HG02885 (cell line): ENCODE results near the gene HPN.
"Not testable (repeated sequence)": the region's sequence is repeated elsewhere in the genome, so short reads cannot be mapped to it uniquely, and the experiment has no call there.

Source experiments
- ATAC-seq: cut with Tn5 transposase; IDR thresholded peaks from one replicate; pipeline ENCODE4 v1.9.1; 2021; ENCODE audit warnings: mild to moderate bottlenecking; ENCODE audit not compliant: unreplicated experiment, poor library complexity

Gene HPN

DNA sequence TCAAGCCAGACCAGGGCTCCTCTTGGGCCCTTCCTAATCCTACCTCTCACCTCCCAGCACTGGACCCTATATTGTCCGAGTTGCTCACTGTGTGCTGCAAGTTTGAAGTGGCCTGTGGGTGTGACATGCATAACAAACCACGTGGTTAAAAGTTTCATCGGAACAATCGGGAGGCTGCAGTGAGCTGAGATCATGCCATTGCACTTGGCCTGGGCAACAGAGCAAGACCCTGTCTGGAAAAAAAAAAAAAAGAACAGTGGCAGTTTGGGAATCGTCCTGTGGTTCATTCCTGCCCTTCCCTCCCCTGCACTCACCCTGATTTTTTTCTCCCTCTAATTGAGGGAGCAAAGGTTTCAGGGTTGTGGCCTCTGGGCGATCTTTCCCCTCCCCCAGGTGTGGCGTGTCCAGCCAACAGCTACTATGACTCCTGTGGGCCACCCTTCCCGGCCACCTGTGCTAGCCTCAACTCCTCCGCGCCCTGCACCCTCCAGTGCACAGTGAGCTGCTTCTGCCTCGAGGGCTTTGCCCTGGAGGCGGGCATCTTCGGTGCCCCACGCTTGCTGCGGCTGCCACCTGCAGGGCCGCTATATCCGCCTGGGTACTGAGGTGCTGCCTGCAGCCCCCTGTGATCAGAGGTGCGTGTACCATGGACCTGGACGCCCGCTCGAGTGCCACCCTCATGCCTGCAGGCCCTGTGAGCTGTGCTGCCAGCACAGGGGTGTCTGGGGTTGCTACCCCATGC, 57.8 kb downstream of the HPN start:
- ATAC-seq, result no peak

DNA sequence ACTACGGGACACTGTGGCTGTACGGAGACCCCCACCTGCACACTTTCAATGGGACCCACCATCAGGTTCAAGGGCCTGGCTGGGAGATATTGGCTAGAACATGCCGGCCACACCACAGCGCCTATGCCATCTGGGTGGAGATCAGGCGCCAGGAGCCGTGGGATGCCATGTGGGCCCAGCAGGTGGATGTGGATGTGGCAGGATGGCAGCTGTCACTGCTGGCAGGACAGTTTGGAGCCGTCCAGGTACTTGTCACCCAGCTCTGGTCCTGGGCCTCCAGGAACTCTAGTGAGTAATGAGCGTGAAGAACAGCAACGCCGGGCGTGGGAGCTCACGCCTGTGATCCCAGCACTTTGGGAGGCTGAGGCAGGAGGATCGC, 58.4 kb downstream of the HPN start:
- no peak for ATAC-seq

DNA sequence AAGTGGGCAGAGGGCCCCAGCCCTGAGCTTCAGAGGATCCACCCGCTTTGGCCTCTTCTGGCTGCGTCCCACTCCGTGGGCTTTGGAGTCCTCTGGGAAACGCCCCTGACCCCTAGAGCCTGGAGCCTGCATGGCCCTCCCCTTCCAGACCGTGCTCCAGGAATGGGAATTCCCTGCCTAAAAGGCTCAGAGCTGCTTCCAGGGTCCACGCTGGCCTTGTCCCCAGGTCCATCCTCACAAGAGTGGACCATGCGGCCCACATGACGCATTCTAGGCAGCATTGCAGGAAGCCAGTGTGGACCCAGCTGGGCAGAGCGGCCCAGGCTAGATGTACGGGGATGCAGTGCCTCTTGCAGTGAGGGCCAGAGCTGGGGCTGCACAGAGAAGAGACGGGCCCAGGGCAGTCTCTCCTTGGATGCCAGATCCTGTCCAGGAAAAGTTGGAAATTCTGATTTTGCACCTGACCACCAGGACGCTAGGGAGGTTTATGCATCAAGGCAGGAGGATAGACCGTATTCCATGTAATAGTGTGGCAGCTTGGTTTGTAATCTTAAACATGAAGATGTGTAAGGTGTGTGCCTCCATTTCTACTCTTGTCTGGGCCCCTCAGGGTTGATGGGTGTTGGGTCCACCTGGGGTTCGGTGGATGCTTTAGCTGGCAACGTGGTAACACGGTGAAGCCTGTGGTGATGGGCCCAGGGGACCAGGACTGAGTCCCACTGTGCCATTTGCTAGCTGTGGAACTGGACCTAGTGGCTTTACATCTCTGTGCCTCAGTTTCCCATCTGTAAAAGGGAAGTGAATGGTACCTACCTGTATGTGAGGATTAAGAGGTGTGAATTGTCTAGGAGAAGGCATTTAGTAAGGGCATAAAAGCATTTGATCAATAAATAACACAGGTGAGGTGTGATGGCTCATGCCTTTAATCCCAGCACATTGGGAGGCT, 59.3 kb downstream of the HPN start:
- no peak for ATAC-seq

DNA sequence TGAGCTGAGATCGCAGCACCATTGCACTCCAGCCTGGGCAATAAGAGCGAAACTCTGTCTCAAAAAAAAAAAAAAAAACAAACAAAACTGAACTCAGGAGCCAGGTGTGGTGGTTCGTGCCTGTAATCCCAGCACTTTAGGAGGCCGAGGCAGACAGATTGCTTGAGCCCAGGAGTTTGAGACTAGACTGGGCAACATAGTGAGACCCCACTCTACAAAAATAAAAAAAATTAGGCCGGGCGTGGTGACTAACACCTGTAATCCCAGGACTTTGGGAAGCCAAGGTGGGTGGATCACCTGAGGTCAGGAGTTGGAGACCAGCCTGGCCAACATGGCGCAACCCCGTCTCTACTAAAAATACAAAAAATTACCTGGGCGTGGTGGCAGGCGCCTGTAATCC, 60.4 kb downstream of the HPN start:
- ATAC-seq, result not testable (repeated sequence)

GRCh38 chr19:35103614-35104013, 62.1 kb downstream of the HPN start:
- ATAC-seq, result not testable (repeated sequence)

- ATAC-seq, result no peak
These were observed 62.8 kb downstream of the HPN start for GRCh38 chr19:35104361-35104760.

- ATAC-seq, result no peak
These were observed 63.5 kb downstream of the HPN start for GRCh38 chr19:35105047-35105410.

DNA sequence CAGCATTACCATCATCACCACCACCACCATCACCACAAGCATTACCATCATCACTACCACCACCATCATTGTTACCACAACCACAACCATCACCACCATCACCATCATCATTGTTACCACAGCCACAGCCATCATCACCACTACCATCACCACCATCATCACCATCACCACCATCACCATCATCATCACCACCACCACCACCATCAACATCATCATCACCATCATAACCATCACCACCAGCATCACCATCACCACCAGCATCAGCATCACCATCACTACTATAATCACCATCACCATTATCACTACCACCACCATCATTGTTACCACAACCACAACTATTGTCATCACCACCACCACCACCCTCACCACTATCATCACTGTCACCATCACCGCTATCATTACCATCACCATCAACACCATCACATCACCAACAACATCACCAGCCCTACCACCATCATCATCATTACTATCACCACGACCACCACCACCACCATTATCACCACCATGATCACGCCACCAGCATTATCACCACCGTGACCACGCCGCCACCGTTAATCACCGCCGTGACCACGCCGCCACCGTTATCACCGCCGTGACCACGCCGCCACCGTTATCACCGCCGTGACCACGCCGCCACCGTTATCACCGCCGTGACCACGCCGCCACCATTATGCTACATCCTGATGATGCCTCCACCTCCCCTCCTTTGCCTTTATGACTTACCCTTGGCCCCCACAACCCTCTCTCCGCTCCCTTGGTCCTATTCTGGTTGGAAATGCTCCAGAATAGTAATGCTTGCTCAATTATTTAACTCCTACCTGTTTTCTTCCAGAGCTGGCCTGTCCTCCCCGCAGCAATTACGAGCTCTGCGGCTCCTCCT, 64.1 kb downstream of the HPN start:
- no peak for ATAC-seq

- ATAC-seq, result no peak
These were observed 64.7 kb downstream of the HPN start for GRCh38 chr19:35106291-35106583.

DNA sequence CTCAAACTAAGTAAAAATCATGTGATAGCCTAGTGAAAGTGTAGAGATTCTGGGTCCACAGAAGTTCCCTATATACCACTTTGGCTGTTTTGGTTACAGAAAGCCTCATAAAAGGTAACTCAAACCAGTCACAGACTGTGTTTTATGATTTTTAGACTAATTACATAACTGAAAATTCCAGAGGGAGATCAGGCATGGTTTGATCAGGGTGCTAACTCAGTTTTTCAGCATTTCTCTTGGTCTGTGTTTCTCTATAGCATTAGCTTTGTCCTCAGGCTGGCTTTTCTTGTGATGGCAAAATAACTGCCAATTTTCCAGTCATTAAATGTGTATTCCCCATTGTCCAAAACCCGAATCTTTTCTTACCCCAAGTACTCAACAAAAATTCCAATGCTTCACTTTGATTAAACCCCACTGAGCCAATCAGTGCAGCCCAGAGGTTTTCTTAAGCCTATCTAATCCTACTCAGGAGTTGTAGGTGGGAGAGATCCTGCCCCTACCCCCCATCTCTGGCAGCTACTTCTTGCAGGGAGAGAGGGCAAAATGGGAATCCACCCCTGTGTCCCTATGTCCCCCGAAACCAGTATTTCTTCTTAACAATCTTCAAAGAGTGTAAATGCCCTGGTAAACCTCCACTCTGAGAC, 65.5 kb downstream of the HPN start:
- ATAC-seq, result no peak

DNA sequence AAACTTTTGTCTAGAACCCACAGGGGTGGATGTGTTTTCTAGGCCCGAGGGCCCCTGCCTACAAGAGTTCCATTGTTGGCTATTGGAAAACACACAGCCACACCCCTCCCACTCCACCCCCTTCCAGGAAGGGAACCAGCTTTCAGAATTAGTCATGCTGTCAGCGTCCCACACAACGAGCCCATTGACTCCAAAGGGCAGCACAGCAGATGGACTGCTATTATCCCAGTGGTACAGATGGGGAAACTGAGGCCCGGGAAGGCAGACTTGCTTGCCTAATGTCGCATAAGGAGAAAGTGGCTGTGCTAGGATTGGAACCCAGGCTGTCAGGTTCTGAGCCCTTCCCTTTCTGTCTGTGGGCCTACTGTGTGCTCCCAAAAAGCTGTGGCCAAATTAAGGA, 66.0 kb downstream of the HPN start:
- ATAC-seq, result no peak

DNA sequence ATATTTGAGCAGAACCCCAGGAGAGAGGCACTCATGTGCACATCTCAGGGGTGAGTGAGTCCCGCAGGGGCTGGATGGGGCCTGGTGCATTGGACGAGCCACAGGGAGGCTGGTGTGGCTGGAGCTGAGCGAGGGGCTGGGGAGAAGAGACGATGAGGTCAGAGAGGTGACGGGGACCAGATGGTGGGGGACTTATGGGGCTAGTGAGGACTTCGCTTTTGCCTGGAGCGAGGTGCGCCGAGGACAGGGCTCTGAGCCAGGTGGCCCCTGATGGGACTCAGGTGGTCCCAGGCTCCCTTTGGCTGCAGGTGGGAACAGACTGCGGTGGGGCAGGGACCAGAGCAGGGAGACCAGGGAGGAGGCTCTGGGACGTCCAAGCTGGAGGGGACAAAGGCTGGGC, 67.2 kb downstream of the HPN start:
- no peak for ATAC-seq

DNA sequence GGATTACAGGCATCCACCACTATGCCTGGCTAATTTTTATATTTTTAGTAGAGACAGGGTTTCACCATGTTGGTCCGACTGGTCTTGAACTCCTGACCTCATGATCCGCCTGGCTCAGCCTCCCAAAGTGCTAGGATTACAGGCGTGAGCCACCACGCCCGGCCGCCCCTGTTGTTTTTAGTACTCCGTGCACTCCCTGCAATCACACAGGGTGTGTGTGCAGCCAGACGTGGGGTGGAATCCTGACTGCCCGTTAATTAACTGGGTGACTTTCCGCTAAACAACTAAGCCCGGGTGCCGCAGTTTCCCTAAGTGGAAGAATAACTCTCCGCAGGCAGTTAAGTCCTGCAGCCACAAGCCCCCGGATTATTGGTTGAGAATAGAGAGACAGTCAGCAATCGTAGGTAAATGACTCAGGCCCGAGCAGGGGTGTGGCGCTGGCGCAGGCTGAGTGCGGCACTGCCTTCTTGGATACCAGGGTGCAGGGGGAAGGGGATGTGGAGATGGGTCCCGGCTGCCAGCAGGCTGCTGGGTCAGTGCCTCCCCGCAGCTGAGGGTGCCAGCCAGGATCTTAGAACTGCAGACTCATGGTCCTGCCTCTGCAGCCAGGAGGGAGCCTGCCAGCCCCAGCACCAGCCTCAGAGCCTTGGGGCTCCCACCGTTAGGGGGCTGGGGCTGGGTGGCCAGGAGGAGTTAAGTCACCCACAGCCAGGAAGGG, 68.0 kb downstream of the HPN start:
- no peak for ATAC-seq

DNA sequence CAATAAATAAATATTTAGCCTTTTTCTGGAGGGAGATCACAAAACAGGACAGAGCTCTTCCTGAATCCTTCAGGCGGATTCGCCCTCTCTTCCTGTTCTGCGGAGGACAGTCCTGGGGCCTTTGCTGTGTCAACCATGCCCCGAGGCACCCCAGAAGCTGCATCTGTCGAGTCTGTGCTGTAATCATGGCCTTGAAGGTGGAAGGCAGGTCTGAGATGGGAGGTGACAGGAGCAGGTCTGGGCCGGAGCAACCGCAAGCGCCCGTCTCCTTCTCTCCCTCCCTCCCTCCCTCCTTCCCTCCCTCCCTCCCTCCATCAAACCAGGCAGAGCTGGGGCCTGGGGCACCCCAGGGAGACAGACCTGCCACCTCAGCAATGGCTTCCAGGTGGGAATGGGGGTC, 69.5 kb downstream of the HPN start:
- ATAC-seq, result no peak

- no peak for ATAC-seq
These were observed 71.6 kb downstream of the HPN start for GRCh38 chr19:35112995-35113688.

- ATAC-seq, result no peak
These were observed 73.0 kb downstream of the HPN start for GRCh38 chr19:35114353-35115176.

GRCh38 chr19:35115177-35115951, 73.8 kb downstream of the HPN start, which contains the start of gene FXYD3:
TSS of gene FXYD3 (plus strand) at chr19:35115823. CDS start at chr19:35119377, 3,554 bp downstream.
- ATAC-seq, result no peak
